ENCODE measurements around the gene HPN.

DNA sequence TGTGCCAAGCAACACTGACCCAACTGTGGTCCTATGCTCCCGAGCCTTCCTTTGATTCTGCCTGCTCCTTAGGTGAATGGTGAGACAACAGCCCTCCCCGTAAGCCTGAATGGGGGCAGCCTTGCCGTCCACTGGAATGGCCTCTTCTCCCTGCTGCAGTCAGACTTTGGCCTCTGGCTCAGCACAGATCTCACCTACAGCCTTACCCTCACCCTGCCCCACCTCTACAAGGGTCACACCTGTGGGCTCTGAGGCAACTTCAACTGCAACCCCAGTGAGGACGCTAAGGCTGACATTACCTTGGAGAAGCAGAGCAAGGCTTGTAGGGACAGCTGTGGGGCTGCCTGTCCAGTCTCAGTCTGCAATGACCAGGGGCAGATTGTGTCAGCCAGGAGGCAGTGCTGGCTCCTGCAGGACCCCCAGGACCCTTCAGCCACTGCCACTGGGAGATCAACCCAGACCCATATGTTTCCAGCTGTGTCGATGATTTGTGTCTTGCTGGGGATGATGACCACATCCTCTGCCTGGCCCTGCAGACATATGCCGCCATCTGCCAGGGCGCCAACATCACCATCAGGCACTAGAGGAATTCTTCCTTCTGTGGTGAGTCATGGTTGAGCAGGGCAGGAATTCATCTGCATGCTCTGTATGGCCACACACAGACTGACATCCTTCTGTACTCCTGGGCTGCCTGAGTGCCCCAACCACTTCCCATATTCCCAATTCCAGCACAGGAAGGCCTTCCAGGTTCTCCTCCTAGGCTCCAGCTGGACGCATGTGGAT lies 46.8 kb downstream of the HPN start:
- TF ChIP-seq EZH2phosphoT487 (IDR thresholded peaks at IDR 0.05; ENCODE audit: borderline replicate concordance): no peak
- TF ChIP-seq, protein P1, sequence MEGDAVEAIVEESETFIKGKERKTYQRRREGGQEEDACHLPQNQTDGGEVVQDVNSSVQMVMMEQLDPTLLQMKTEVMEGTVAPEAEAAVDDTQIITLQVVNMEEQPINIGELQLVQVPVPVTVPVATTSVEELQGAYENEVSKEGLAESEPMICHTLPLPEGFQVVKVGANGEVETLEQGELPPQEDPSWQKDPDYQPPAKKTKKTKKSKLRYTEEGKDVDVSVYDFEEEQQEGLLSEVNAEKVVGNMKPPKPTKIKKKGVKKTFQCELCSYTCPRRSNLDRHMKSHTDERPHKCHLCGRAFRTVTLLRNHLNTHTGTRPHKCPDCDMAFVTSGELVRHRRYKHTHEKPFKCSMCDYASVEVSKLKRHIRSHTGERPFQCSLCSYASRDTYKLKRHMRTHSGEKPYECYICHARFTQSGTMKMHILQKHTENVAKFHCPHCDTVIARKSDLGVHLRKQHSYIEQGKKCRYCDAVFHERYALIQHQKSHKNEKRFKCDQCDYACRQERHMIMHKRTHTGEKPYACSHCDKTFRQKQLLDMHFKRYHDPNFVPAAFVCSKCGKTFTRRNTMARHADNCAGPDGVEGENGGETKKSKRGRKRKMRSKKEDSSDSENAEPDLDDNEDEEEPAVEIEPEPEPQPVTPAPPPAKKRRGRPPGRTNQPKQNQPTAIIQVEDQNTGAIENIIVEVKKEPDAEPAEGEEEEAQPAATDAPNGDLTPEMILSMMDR (conservative IDR thresholded peaks at IDR 0.05; ENCODE audit: low read length): no peak

All from Loucy (cell line).